GM23338 (cell line): ENCODE results near the gene APBB1. TPM values are rescaled to one million over a fixed set of nuclear protein-coding genes. Genes with fewer than 3 reads are reported as not detected.

ENCODE experiments used
- ATAC-seq: fragments of 200-7000 bp; cut with Tn5 transposase; 3 replicates; pipeline ENCODE4 v1.9.1; 2020
- DNase-seq: peaks from one replicate; pipeline ENCODE4 v3.0.0-alpha.2; 2015; ENCODE audit warnings: low spot score
- H2AFZ ChIP-seq: fragments of 200-600 bp; sonication (generic); 2 replicates; pipeline ENCODE4 v1.8.0; 2016; ENCODE audit warnings: antibody characterized with exemption, mild to moderate bottlenecking, moderate library complexity
- H3F3A ChIP-seq: fragments of 200-600 bp; sonication (generic); replicated peaks from 2 replicates; pipeline ENCODE4 v1.8.0; 2017; ENCODE audit warnings: antibody characterized with exemption, mixed run types, low read depth
- H3K27ac ChIP-seq: fragments of 200-600 bp; sonication (generic); 2 replicates; pipeline ENCODE4 v1.6.1; 2016; ENCODE audit warnings: low read depth
- H3K27me3 ChIP-seq: fragments of 200-600 bp; sonication (generic); 2 replicates; pipeline ENCODE4 v1.8.0; 2016; ENCODE audit warnings: mild to moderate bottlenecking, mixed run types, moderate library complexity; ENCODE audit not compliant: insufficient read depth
- H3K36me3 ChIP-seq: fragments of 200-600 bp; sonication (generic); 2 replicates; pipeline ENCODE4 v1.8.0; 2016; ENCODE audit warnings: mild to moderate bottlenecking; ENCODE audit not compliant: insufficient read depth
- H3K4me1 ChIP-seq: fragments of 200-600 bp; sonication (generic); 2 replicates; pipeline ENCODE4 v1.8.0; 2016; ENCODE audit warnings: mild to moderate bottlenecking, moderate library complexity; ENCODE audit not compliant: insufficient read depth
- H3K4me2 ChIP-seq: fragments of 200-600 bp; sonication (generic); 2 replicates; pipeline ENCODE4 v1.7.1; 2017; ENCODE audit warnings: mixed run types
- H3K4me3 ChIP-seq: fragments of 200-600 bp; sonication (generic); 2 replicates; pipeline ENCODE4 v1.6.1; 2016; ENCODE audit warnings: mixed run types
- H3K79me2 ChIP-seq: fragments of 200-600 bp; sonication (generic); replicated peaks from 2 replicates; pipeline ENCODE4 v1.8.0; 2017; ENCODE audit warnings: mild to moderate bottlenecking; ENCODE audit not compliant: insufficient read depth
- H3K9me2 ChIP-seq: fragments of 200-600 bp; sonication (generic); 2 replicates; pipeline ENCODE4 v1.8.0; 2017; ENCODE audit not compliant: insufficient read depth
- H4K20me1 ChIP-seq: fragments of 200-600 bp; sonication (generic); replicated peaks from 2 replicates; pipeline ENCODE4 v1.8.0; 2017; ENCODE audit warnings: mild to moderate bottlenecking; ENCODE audit not compliant: insufficient read depth
- H3K27ac Mint-ChIP-seq: 2 replicates; pipeline ENCODE4 v1.8.0; 2020; ENCODE audit warnings: inconsistent platforms, mild to moderate bottlenecking, moderate library complexity, mixed read lengths
- H3K27me3 Mint-ChIP-seq: 3 replicates; pipeline ENCODE4 v1.8.0; 2022; ENCODE audit warnings: low read depth, mild to moderate bottlenecking, moderate library complexity, mixed read lengths, inconsistent platforms; ENCODE audit not compliant: insufficient read depth, poor library complexity
- H3K36me3 Mint-ChIP-seq: 3 replicates; pipeline ENCODE4 v1.8.0; 2021; ENCODE audit warnings: low read depth, mild to moderate bottlenecking, inconsistent platforms, moderate library complexity, mixed read lengths
- H3K4me1 Mint-ChIP-seq: 3 replicates; pipeline ENCODE4 v1.8.0; 2020; ENCODE audit warnings: mild to moderate bottlenecking, inconsistent platforms, mixed read lengths
- H3K4me3 Mint-ChIP-seq: 3 replicates; pipeline ENCODE4 v1.8.0; 2021; ENCODE audit warnings: moderate library complexity, mild to moderate bottlenecking, inconsistent platforms, mixed read lengths
- H3K9me3 Mint-ChIP-seq: 3 replicates; pipeline ENCODE4 v1.8.0; 2020; ENCODE audit warnings: moderate library complexity, mild to moderate bottlenecking, inconsistent platforms, mixed read lengths
- CREB1 ChIP-seq: fragments of 250-450 bp; sonication (Bioruptor Pico); IDR thresholded peaks from 2 replicates; pipeline ENCODE4 v1.5.0; 2020; ENCODE audit warnings: low read depth, mild to moderate bottlenecking, moderate library complexity
- EZH2 ChIP-seq: fragments of 200-600 bp; sonication (generic); IDR thresholded peaks from one replicate; pipeline ENCODE4 v1.8.0; 2017; ENCODE audit warnings: antibody characterized with exemption, mild to moderate bottlenecking, low read depth; ENCODE audit not compliant: unreplicated experiment
- EZH2phosphoT487 ChIP-seq: fragments of 200-600 bp; sonication (generic); IDR thresholded peaks from one replicate; pipeline ENCODE4 v1.8.1; 2018; ENCODE audit warnings: antibody characterized with exemption; ENCODE audit not compliant: unreplicated experiment
- JUNB ChIP-seq: IDR thresholded peaks from one replicate; pipeline ENCODE4 v1.6.1; 2016; ENCODE audit warnings: antibody characterized with exemption; ENCODE audit not compliant: unreplicated experiment
- STAT1 ChIP-seq: IDR thresholded peaks from one replicate; pipeline ENCODE4 v1.6.1; 2016; ENCODE audit warnings: antibody characterized with exemption; ENCODE audit not compliant: unreplicated experiment
- polyA plus RNA-seq: library from polyadenylated mRNA; unstranded; fragments of >200 nt; fragmentation: Nextera tagmentation; extraction: Ambion mirVana; gene quantifications from 2 replicates; pipeline ENCODE4 v1.2.1, GENCODE V29; 2016
- total RNA-seq: library from RNA; depleted of rRNA; stranded (reverse); fragments of >200 nt; shearing (Covaris generic); gene quantifications from 2 replicates; pipeline ENCODE4 v1.2.3, GENCODE V29; 2014
- TF ChIP-seq, protein P1 (sequence below): IDR thresholded peaks from 2 replicates; pipeline ENCODE4 v1.6.1; 2016; ENCODE audit warnings: antibody characterized with exemption
- TF ChIP-seq, protein P2 (sequence below), 2 experiments: fragments of 200-600 bp in 1 of 2; sonication (generic) in 1 of 2; conservative IDR thresholded peaks; 2 replicates each; pipeline versions ENCODE4 v1.5.1 to v1.6.1; 2016 to 2017; ENCODE audit warnings: antibody characterized with exemption in 2 of 2, low read depth in 2 of 2, mild to moderate bottlenecking in 2 of 2, moderate library complexity in 1 of 2

Gene APBB1
- total and polyA plus RNA-seq, 2 experiments from 2014 or later: 10.6 to 24.7 TPM

DNA sequence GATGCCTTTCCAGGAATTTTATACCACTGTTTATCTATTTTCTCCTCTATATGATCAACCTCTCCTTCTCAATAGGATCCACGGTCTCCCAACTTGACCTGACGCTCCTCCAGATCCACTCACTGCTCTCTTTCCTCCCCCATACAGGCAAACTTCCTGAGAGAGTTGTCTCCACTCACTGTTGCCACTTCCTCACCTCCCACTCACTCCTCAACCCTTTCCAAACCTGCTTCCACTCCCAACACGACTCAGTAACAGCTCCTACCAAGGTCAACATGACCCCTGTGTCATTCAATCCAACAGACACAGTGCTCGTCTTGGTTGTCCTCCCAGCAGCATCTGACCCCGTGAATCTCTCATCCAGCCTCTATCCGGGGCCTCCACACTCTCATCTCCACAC lies 3.1 kb downstream of the APBB1 start:
- Histone ChIP-seq H3K4me1 (peaks cover 7% of the 10 kb centered on the region; the same call in 1 of the 2 replicates), H3K4me2 (no peak overlapping the region), H3K79me2 (0 out of 2 replicates have a peak, but pooled peaks cover 3% of the 10 kb centered on the region), H3F3A (no peaks in the 10 kb centered on the region), H4K20me1 (no peaks in the 10 kb centered on the region), H3K36me3 (no peaks in the 10 kb centered on the region), H3K4me3 (no peak overlapping the region), H3K9me2 (no peaks in the 10 kb centered on the region), H2AFZ (no peak overlapping the region), H3K27ac (no peak overlapping the region), H3K27me3 (peaks cover 20% of the 10 kb centered on the region)
- no peak for ATAC-seq
- Mint-ChIP-seq H3K27ac (no peak overlapping the region), H3K36me3 (no peaks in the 10 kb centered on the region), H3K4me1 (peaks cover 9% of the 10 kb centered on the region; the same call in 2 of the 3 replicates), H3K27me3 (peaks cover 9% of the 10 kb centered on the region), H3K9me3 (no peaks in the 10 kb centered on the region), H3K4me3 (no peak overlapping the region)
- TF ChIP-seq EZH2 (no peak), CREB1 (CRISPR knock-in tag) (no peak)
- TF ChIP-seq, protein P1, sequence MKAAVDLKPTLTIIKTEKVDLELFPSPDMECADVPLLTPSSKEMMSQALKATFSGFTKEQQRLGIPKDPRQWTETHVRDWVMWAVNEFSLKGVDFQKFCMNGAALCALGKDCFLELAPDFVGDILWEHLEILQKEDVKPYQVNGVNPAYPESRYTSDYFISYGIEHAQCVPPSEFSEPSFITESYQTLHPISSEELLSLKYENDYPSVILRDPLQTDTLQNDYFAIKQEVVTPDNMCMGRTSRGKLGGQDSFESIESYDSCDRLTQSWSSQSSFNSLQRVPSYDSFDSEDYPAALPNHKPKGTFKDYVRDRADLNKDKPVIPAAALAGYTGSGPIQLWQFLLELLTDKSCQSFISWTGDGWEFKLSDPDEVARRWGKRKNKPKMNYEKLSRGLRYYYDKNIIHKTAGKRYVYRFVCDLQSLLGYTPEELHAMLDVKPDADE: no peak
- DNase-seq: no peak

DNA sequence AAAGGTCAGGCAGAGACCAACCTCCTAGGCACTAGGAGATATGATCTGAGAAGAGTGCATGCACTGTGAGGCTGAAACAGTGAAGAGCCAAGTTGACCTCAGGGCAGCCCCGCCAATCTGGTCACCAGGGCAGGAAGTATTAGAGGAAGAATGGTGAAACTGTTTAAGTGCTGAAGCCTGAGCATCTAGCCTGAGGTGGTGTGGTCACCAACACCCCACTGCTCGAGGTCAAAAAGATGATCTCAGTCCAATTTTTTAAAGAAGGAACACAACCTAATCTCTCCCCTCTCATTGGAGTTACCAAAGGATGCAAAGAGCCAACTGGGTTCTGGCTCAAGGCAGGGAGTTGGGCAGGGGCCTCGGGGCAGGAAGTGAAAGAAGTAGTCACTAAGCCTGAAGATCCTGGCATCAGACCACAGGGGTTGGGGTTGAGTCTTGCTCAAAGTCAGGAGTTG lies 4.0 kb downstream of the APBB1 start:
- Histone ChIP-seq H3K9me2 (no peaks in the 10 kb centered on the region), H3K4me1 (peaks cover 7% of the 10 kb centered on the region; the same call in 1 of the 2 replicates), H3K4me2 (no peak overlapping the region), H3F3A (no peaks in the 10 kb centered on the region), H3K27ac (no peak overlapping the region), H3K36me3 (no peaks in the 10 kb centered on the region), H3K79me2 (0 out of 2 replicates have a peak, but pooled peaks cover 3% of the 10 kb centered on the region), H2AFZ (no peak overlapping the region), H3K4me3 (no peak overlapping the region), H4K20me1 (no peaks in the 10 kb centered on the region), H3K27me3 (peaks cover 11% of the 10 kb centered on the region)
- no peak overlapping the region for H3K4me3 Mint-ChIP-seq
- no peak overlapping the region for H3K27ac Mint-ChIP-seq
- no peak for DNase-seq
- H3K4me1 Mint-ChIP-seq: peaks cover 9% of the 10 kb centered on the region; the same call in 2 of the 3 replicates
- no peaks in the 10 kb centered on the region for H3K36me3 Mint-ChIP-seq
- ATAC-seq: no peak
- TF ChIP-seq STAT1: no peak
- no peak for TF ChIP-seq JUNB
- H3K9me3 Mint-ChIP-seq: no peaks in the 10 kb centered on the region
- H3K27me3 Mint-ChIP-seq: peaks cover 5% of the 10 kb centered on the region

DNA sequence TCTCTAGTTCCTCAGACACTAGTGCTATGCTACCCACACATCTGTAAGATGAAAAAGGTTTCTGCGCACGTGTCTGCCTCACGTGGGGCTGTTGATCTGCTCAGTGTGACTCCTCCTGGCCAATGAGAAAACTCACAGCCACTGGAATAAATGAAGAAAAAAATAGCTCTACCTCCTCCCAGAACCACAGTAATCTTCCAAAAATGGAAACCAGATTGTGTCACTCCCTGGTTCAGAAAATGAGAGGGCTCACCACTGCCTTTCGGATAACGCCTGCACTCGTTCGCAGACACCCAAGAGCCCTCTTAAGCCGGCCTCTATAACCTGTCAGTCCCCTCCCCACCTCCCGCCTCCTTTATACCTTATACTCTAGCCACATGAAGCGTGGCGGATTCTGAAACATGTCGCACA lies 5.1 kb downstream of the APBB1 start:
- no peak overlapping the region for H3K4me2 ChIP-seq
- no peaks in the 10 kb centered on the region for H3K36me3 ChIP-seq
- DNase-seq (no peak), ATAC-seq (no peak)
- H3K27me3 ChIP-seq: 0 out of 2 replicates have a peak, but pooled peaks cover 5% of the 10 kb centered on the region
- no peaks in the 10 kb centered on the region for H3K36me3 Mint-ChIP-seq
- H3K27me3 Mint-ChIP-seq: no peaks in the 10 kb centered on the region
- no peak overlapping the region for H3K4me3 Mint-ChIP-seq
- no peak overlapping the region for H3K27ac Mint-ChIP-seq
- 0 out of 2 replicates have a peak, but pooled peaks cover 3% of the 10 kb centered on the region for H3K79me2 ChIP-seq
- no peaks in the 10 kb centered on the region for H3K9me2 ChIP-seq
- no peaks in the 10 kb centered on the region for H4K20me1 ChIP-seq
- peaks cover 7% of the 10 kb centered on the region; the same call in 1 of the 2 replicates for H3K4me1 ChIP-seq
- no peak overlapping the region for H2AFZ ChIP-seq
- H3K4me1 Mint-ChIP-seq: peaks cover 7% of the 10 kb centered on the region; the same call in 2 of the 3 replicates
- no peak overlapping the region for H3K27ac ChIP-seq
- no peak overlapping the region for H3K4me3 ChIP-seq
- no peaks in the 10 kb centered on the region for H3F3A ChIP-seq
- no peaks in the 10 kb centered on the region for H3K9me3 Mint-ChIP-seq
- TF ChIP-seq, protein P2, sequence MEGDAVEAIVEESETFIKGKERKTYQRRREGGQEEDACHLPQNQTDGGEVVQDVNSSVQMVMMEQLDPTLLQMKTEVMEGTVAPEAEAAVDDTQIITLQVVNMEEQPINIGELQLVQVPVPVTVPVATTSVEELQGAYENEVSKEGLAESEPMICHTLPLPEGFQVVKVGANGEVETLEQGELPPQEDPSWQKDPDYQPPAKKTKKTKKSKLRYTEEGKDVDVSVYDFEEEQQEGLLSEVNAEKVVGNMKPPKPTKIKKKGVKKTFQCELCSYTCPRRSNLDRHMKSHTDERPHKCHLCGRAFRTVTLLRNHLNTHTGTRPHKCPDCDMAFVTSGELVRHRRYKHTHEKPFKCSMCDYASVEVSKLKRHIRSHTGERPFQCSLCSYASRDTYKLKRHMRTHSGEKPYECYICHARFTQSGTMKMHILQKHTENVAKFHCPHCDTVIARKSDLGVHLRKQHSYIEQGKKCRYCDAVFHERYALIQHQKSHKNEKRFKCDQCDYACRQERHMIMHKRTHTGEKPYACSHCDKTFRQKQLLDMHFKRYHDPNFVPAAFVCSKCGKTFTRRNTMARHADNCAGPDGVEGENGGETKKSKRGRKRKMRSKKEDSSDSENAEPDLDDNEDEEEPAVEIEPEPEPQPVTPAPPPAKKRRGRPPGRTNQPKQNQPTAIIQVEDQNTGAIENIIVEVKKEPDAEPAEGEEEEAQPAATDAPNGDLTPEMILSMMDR (conservative IDR thresholded peaks at IDR 0.05; ENCODE audit: low read depth in 2 of 2): no peak
- TF ChIP-seq CREB1 (CRISPR knock-in tag) (no peak), EZH2phosphoT487 (no peak)
- TF ChIP-seq, protein P1: no peak
